Activated CD4-positive, alpha-beta T cell treated with anti-CD3 and anti-CD28 coated beads, Interleukin-2, amount 10 ng/mL, durations not matched to agents 7 days and 5 days (primary cell): ENCODE measurements around the gene PIK3CA. TPM values are rescaled to one million over a fixed set of nuclear protein-coding genes. Genes with fewer than 3 reads are reported as not detected.
"Not testable (repeated sequence)": the region's sequence is repeated elsewhere in the genome, so short reads cannot be mapped to it uniquely, and the experiment has no call there.

Experiments
- CTCF ChIA-PET: fragments of 350-600 bp; sonication (Branson Sonifier 250); formaldehyde crosslinking; loops from one replicate; lab custom pipeline; 2021; ENCODE audit warnings: antibody characterized with exemption; lab: Charles Lee
- POLR2A ChIA-PET: fragments of 350-600 bp; sonication (Branson Sonifier 250); formaldehyde crosslinking; loops from one replicate; lab custom pipeline; 2021; ENCODE audit warnings: antibody characterized with exemption; lab: Charles Lee
- DNase-seq: peaks from one replicate; pipeline ENCODE4 v3.0.0-alpha.2; 2020
- H3K27ac Mint-ChIP-seq: one replicate; pipeline ENCODE4 v1.8.0; 2021; ENCODE audit warnings: mild to moderate bottlenecking, moderate library complexity, mixed read lengths
- H3K27me3 Mint-ChIP-seq: one replicate; pipeline ENCODE4 v1.8.0; 2021; ENCODE audit warnings: mixed read lengths
- H3K36me3 Mint-ChIP-seq: one replicate; pipeline ENCODE4 v1.8.0; 2021; ENCODE audit warnings: low read depth, mixed read lengths
- H3K4me1 Mint-ChIP-seq: one replicate; pipeline ENCODE4 v1.8.0; 2021; ENCODE audit warnings: mixed read lengths
- H3K4me3 Mint-ChIP-seq: one replicate; pipeline ENCODE4 v1.8.0; 2021; ENCODE audit warnings: mild to moderate bottlenecking, moderate library complexity, mixed read lengths
- H3K9me3 Mint-ChIP-seq: one replicate; pipeline ENCODE4 v1.8.0; 2021; ENCODE audit warnings: mixed read lengths
- total RNA-seq, 2 experiments: library from RNA; stranded (reverse); gene quantifications; one replicate each; pipeline ENCODE4 v1.2.3, GENCODE V29; 2021

The PIK3CA gene
- total RNA-seq, 2 experiments from 2014 or later = 23.4 to 28.0 TPM

GRCh38 chr3:179224584-179224983, 76.4 kb downstream of the PIK3CA start:
- Mint-ChIP-seq H3K27me3 (no peaks in the 10 kb centered on the region), H3K9me3 (no peaks in the 10 kb centered on the region), H3K36me3 (peaks cover 23% of the 10 kb centered on the region), H3K4me1 (no peaks in the 10 kb centered on the region), H3K27ac (no peak overlapping the region), H3K4me3 (no peak overlapping the region)
- DNase-seq = no peak
- ChIA-PET CTCF (no interaction called here), POLR2A (no interaction called here)

- POLR2A ChIA-PET = interaction anchor here (0.5 kb wide), 1 partner anchor 19 kb away, joined by 3 read pairs; no protein-coding TSS in a partner anchor
- no peak for DNase-seq
- H3K36me3 Mint-ChIP-seq = peaks cover 42% of the 10 kb centered on the region
- H3K27ac Mint-ChIP-seq = no peak overlapping the region
- CTCF ChIA-PET = interaction anchor here (1.2 kb wide), 1 partner anchor 17 kb away, joined by 3 read pairs; no protein-coding TSS in a partner anchor
- no peaks in the 10 kb centered on the region for H3K9me3 Mint-ChIP-seq
- H3K4me3 Mint-ChIP-seq = no peak overlapping the region
- H3K27me3 Mint-ChIP-seq = no peaks in the 10 kb centered on the region
- H3K4me1 Mint-ChIP-seq = no peaks in the 10 kb centered on the region
Observed at GRCh38 chr3:179227349-179227748, 79.2 kb downstream of the PIK3CA start.

- ChIA-PET CTCF (no interaction called here), POLR2A (no interaction called here)
- no peak overlapping the region for H3K4me3 Mint-ChIP-seq
- H3K27ac Mint-ChIP-seq = no peak overlapping the region
- H3K27me3 Mint-ChIP-seq = no peaks in the 10 kb centered on the region
- no peak for DNase-seq
- H3K4me1 Mint-ChIP-seq = no peaks in the 10 kb centered on the region
- peaks cover 51% of the 10 kb centered on the region for H3K36me3 Mint-ChIP-seq
- no peaks in the 10 kb centered on the region for H3K9me3 Mint-ChIP-seq
Observed at GRCh38 chr3:179229177-179229576, 81.0 kb downstream of the PIK3CA start.

- H3K27ac Mint-ChIP-seq = no peak overlapping the region
- CTCF ChIA-PET = no interaction called here
- peaks cover 7% of the 10 kb centered on the region for H3K4me1 Mint-ChIP-seq
- peaks cover 43% of the 10 kb centered on the region for H3K36me3 Mint-ChIP-seq
- no peak for DNase-seq
- H3K9me3 Mint-ChIP-seq = no peaks in the 10 kb centered on the region
- H3K4me3 Mint-ChIP-seq = no peak overlapping the region
- H3K27me3 Mint-ChIP-seq = no peaks in the 10 kb centered on the region
- POLR2A ChIA-PET = interaction anchor here (0.6 kb wide), 1 partner anchor 333 kb away, joined by 3 read pairs; no protein-coding TSS in a partner anchor
Observed at GRCh38 chr3:179233043-179233442, 84.9 kb downstream of the PIK3CA start.

- Mint-ChIP-seq H3K4me1 (peaks cover 7% of the 10 kb centered on the region), H3K36me3 (peaks cover 40% of the 10 kb centered on the region), H3K27ac (no peak overlapping the region), H3K9me3 (no peaks in the 10 kb centered on the region), H3K27me3 (no peaks in the 10 kb centered on the region), H3K4me3 (no peak overlapping the region)
- DNase-seq = no peak
- ChIA-PET POLR2A (no interaction called here), CTCF (no interaction called here)
Observed at GRCh38 chr3:179234199-179234598, 86.0 kb downstream of the PIK3CA start.

GRCh38 chr3:179236669-179237301, 88.6 kb downstream of the PIK3CA start:
- H3K9me3 Mint-ChIP-seq = no peaks in the 10 kb centered on the region
- DNase-seq = no peak
- peak overlapping the region; percentile 20 for H3K27ac Mint-ChIP-seq
- peaks cover 24% of the 10 kb centered on the region for H3K36me3 Mint-ChIP-seq
- no peaks in the 10 kb centered on the region for H3K27me3 Mint-ChIP-seq
- CTCF ChIA-PET = no interaction called here
- no peak overlapping the region for H3K4me3 Mint-ChIP-seq
- H3K4me1 Mint-ChIP-seq = peaks cover 7% of the 10 kb centered on the region
- POLR2A ChIA-PET = no interaction called here

- H3K36me3 Mint-ChIP-seq, DNase-seq, H3K27me3 Mint-ChIP-seq, H3K4me3 Mint-ChIP-seq, POLR2A ChIA-PET, H3K27ac Mint-ChIP-seq, H3K9me3 Mint-ChIP-seq, H3K4me1 Mint-ChIP-seq: not testable (repeated sequence)
- CTCF ChIA-PET = interaction anchor here (0.7 kb wide), 1 partner anchor 321 kb away, joined by 3 read pairs; no protein-coding TSS in a partner anchor
Observed at GRCh38 chr3:179240299-179240698, 92.1 kb downstream of the PIK3CA start.

GRCh38 chr3:179242859-179243258, 94.7 kb downstream of the PIK3CA start:
- H3K4me3 Mint-ChIP-seq, DNase-seq, H3K27ac Mint-ChIP-seq, H3K36me3 Mint-ChIP-seq, POLR2A ChIA-PET, H3K9me3 Mint-ChIP-seq, H3K4me1 Mint-ChIP-seq, H3K27me3 Mint-ChIP-seq: not testable (repeated sequence)
- CTCF ChIA-PET = interaction anchor here (0.6 kb wide), 2 partner anchors 23 to 65 kb away, joined by 3 read pairs; no protein-coding TSS in a partner anchor

- Mint-ChIP-seq H3K4me3 (no peak overlapping the region), H3K4me1 (no peaks in the 10 kb centered on the region), H3K9me3 (no peaks in the 10 kb centered on the region), H3K36me3 (no peaks in the 10 kb centered on the region), H3K27me3 (no peaks in the 10 kb centered on the region), H3K27ac (no peak overlapping the region)
- no peak for DNase-seq
- ChIA-PET POLR2A (no interaction called here), CTCF (no interaction called here)
Observed at GRCh38 chr3:179244878-179245277, 96.7 kb downstream of the PIK3CA start.

GRCh38 chr3:179247289-179248015, 99.3 kb downstream of the PIK3CA start:
- H3K27ac Mint-ChIP-seq = no peak overlapping the region
- H3K27me3 Mint-ChIP-seq = no peaks in the 10 kb centered on the region
- DNase-seq = no peak
- H3K4me1 Mint-ChIP-seq = no peaks in the 10 kb centered on the region
- POLR2A ChIA-PET = interaction anchor here (0.7 kb wide), 1 partner anchor 24 kb away, joined by 3 read pairs; no protein-coding TSS in a partner anchor
- H3K9me3 Mint-ChIP-seq = no peaks in the 10 kb centered on the region
- CTCF ChIA-PET = no interaction called here
- no peaks in the 10 kb centered on the region for H3K36me3 Mint-ChIP-seq
- no peak overlapping the region for H3K4me3 Mint-ChIP-seq

GRCh38 chr3:179250803-179251476, 102.8 kb downstream of the PIK3CA start, which contains the start of gene KCNMB3:
KCNMB3 (minus strand) TSS chr3:179251114; CDS start chr3:179250990, 124 bp downstream.
- Mint-ChIP-seq H3K36me3 (no peaks in the 10 kb centered on the region), H3K27me3 (no peaks in the 10 kb centered on the region), H3K9me3 (no peaks in the 10 kb centered on the region), H3K4me1 (peaks cover 1% of the 10 kb centered on the region), H3K27ac (no peak within 1 kb of the TSS), H3K4me3 (no peak within 1 kb of the TSS)
- no peak for DNase-seq
- CTCF ChIA-PET = no interaction called here
- POLR2A ChIA-PET = no interaction called here

GRCh38 chr3:179256813-179257212, 108.7 kb downstream of the PIK3CA start:
- H3K36me3 Mint-ChIP-seq = peaks cover 8% of the 10 kb centered on the region
- H3K27me3 Mint-ChIP-seq = peaks cover 13% of the 10 kb centered on the region
- POLR2A ChIA-PET = interaction anchor here (0.6 kb wide), 1 partner anchor 81 kb away, joined by 3 read pairs; no protein-coding TSS in a partner anchor
- CTCF ChIA-PET = interaction anchor here (1.1 kb wide), 1 partner anchor 11 kb away, joined by 3 read pairs; no protein-coding TSS in a partner anchor
- no peak overlapping the region for H3K4me3 Mint-ChIP-seq
- peaks cover 10% of the 10 kb centered on the region for H3K9me3 Mint-ChIP-seq
- no peak for DNase-seq
- H3K27ac Mint-ChIP-seq = no peak overlapping the region
- H3K4me1 Mint-ChIP-seq = peaks cover 25% of the 10 kb centered on the region
